HL-60 (cell line): ENCODE measurements around the gene DNAAF1.

Experiments used
- GABPA ChIP-seq: IDR thresholded peaks from 2 replicates; pipeline ENCODE4 v1.6.1; 2012; ENCODE audit warnings: low read depth
- POLR2AphosphoS5 ChIP-seq: IDR thresholded peaks from 2 replicates; pipeline ENCODE4 v1.6.1; 2012; ENCODE audit warnings: low read depth
- REST ChIP-seq: IDR thresholded peaks from 2 replicates; pipeline ENCODE4 v1.6.1; 2012; ENCODE audit warnings: low read depth; ENCODE audit not compliant: insufficient replicate concordance
- TF ChIP-seq, protein P1 (sequence below): IDR thresholded peaks from one replicate; pipeline ENCODE4 v1.5.1; 2011; ENCODE audit warnings: low read length, control low read depth, inconsistent platforms; ENCODE audit not compliant: insufficient read depth

GRCh38 chr16:84150926-84151325 is 5.8 kb downstream of the DNAAF1 start:
- TF ChIP-seq, protein P1, sequence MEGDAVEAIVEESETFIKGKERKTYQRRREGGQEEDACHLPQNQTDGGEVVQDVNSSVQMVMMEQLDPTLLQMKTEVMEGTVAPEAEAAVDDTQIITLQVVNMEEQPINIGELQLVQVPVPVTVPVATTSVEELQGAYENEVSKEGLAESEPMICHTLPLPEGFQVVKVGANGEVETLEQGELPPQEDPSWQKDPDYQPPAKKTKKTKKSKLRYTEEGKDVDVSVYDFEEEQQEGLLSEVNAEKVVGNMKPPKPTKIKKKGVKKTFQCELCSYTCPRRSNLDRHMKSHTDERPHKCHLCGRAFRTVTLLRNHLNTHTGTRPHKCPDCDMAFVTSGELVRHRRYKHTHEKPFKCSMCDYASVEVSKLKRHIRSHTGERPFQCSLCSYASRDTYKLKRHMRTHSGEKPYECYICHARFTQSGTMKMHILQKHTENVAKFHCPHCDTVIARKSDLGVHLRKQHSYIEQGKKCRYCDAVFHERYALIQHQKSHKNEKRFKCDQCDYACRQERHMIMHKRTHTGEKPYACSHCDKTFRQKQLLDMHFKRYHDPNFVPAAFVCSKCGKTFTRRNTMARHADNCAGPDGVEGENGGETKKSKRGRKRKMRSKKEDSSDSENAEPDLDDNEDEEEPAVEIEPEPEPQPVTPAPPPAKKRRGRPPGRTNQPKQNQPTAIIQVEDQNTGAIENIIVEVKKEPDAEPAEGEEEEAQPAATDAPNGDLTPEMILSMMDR = no peak
- no peak for TF ChIP-seq REST
- TF ChIP-seq POLR2AphosphoS5 = no peak
- no peak for TF ChIP-seq GABPA
